ENCODE measurements around the gene RNASE7.

RNASE7 gene

GRCh38 chr14:21026274-21026987 is 15.7 kb upstream of the RNASE7 start:
- TF ChIP-seq CTCF (IDR thresholded peaks at IDR 0.05; ENCODE audit: extremely low read depth, insufficient read depth, missing control alignments) = no peak
- DNase-seq (ENCODE audit: low spot score) = no peak
- in situ Hi-C loops (cut with MboI; ENCODE audit: low pct_unique_long_range_greater_than_20kb, low sequenced_read_pairs, unreplicated experiment) = no loop called here

- in situ Hi-C loops (cut with MboI; ENCODE audit: low pct_unique_long_range_greater_than_20kb, low sequenced_read_pairs, unreplicated experiment) = no loop called here
- no peak for TF ChIP-seq CTCF (IDR thresholded peaks at IDR 0.05; ENCODE audit: extremely low read depth, insufficient read depth, missing control alignments)
- DNase-seq (ENCODE audit: low spot score) = no peak
These were observed 15.2 kb upstream of the RNASE7 start for GRCh38 chr14:21026988-21027315.

- DNase-seq (ENCODE audit: low spot score) = no peak
- in situ Hi-C loops (cut with MboI; ENCODE audit: low pct_unique_long_range_greater_than_20kb, low sequenced_read_pairs, unreplicated experiment) = no loop called here
- TF ChIP-seq CTCF (IDR thresholded peaks at IDR 0.05; ENCODE audit: extremely low read depth, insufficient read depth, missing control alignments) = no peak
These were observed 12.2 kb upstream of the RNASE7 start, which contains the start of gene TPPP2 for GRCh38 chr14:21029917-21030316. Gene TPPP2 (plus strand): TSS chr14:21030217. CDS start chr14:21030582, 365 bp downstream.

- in situ Hi-C loops (cut with MboI; ENCODE audit: low pct_unique_long_range_greater_than_20kb, low sequenced_read_pairs, unreplicated experiment) = no loop called here
- TF ChIP-seq CTCF (IDR thresholded peaks at IDR 0.05; ENCODE audit: extremely low read depth, insufficient read depth, missing control alignments) = no peak
- no peak for DNase-seq (ENCODE audit: low spot score)
These were observed 11.6 kb upstream of the RNASE7 start for GRCh38 chr14:21030531-21030930.

GRCh38 chr14:21032326-21033132 is 9.6 kb upstream of the RNASE7 start:
- no peak for TF ChIP-seq CTCF (IDR thresholded peaks at IDR 0.05; ENCODE audit: extremely low read depth, insufficient read depth, missing control alignments)
- in situ Hi-C loops (cut with MboI; ENCODE audit: low pct_unique_long_range_greater_than_20kb, low sequenced_read_pairs, unreplicated experiment) = no loop called here
- DNase-seq (ENCODE audit: low spot score) = no peak

GRCh38 chr14:21033133-21033698 is 8.9 kb upstream of the RNASE7 start:
- DNase-seq (ENCODE audit: low spot score) = no peak
- in situ Hi-C loops (cut with MboI; ENCODE audit: low pct_unique_long_range_greater_than_20kb, low sequenced_read_pairs, unreplicated experiment) = no loop called here
- no peak for TF ChIP-seq CTCF (IDR thresholded peaks at IDR 0.05; ENCODE audit: extremely low read depth, insufficient read depth, missing control alignments)
